CD4-positive, alpha-beta T cell treated with Interleukin-17A for 1 hour (primary cell): ENCODE measurements around the gene LDLRAD4.

Experiments used
- DNase-seq: peaks from one replicate; pipeline ENCODE4 v3.0.0-alpha.2; 2020

Gene LDLRAD4

GRCh38 chr18:13289481-13290205, 71.1 kb downstream of the LDLRAD4 start:
- no peak for DNase-seq

GRCh38 chr18:13290856-13291271, 72.3 kb downstream of the LDLRAD4 start:
- no peak for DNase-seq

GRCh38 chr18:13291299-13291698, 72.7 kb downstream of the LDLRAD4 start:
- DNase-seq = no peak

- DNase-seq = no peak
Observed at GRCh38 chr18:13291745-13292447, 73.3 kb downstream of the LDLRAD4 start.

- DNase-seq = no peak
Observed at GRCh38 chr18:13292736-13293135, 74.2 kb downstream of the LDLRAD4 start.

- DNase-seq = no peak
Observed at GRCh38 chr18:13294309-13294708, 75.7 kb downstream of the LDLRAD4 start.

GRCh38 chr18:13295894-13296293, 77.3 kb downstream of the LDLRAD4 start:
- no peak for DNase-seq

GRCh38 chr18:13296867-13297574, 78.5 kb downstream of the LDLRAD4 start:
- no peak for DNase-seq

GRCh38 chr18:13298262-13298661, 79.7 kb downstream of the LDLRAD4 start:
- no peak for DNase-seq

- no peak for DNase-seq
Observed at GRCh38 chr18:13300029-13300428, 81.5 kb downstream of the LDLRAD4 start.

- DNase-seq = no peak
Observed at GRCh38 chr18:13300796-13301195, 82.2 kb downstream of the LDLRAD4 start.

GRCh38 chr18:13302040-13302439, 83.5 kb downstream of the LDLRAD4 start:
- no peak for DNase-seq

- no peak for DNase-seq
Observed at GRCh38 chr18:13302457-13303225, 84.1 kb downstream of the LDLRAD4 start.

GRCh38 chr18:13303756-13304364, 85.3 kb downstream of the LDLRAD4 start:
- DNase-seq = no peak

GRCh38 chr18:13305301-13305700, 86.7 kb downstream of the LDLRAD4 start:
- no peak for DNase-seq

- no peak for DNase-seq
Observed at GRCh38 chr18:13306583-13306982, 88.0 kb downstream of the LDLRAD4 start.

- no peak for DNase-seq
Observed at GRCh38 chr18:13308369-13308768, 89.8 kb downstream of the LDLRAD4 start.

- no peak for DNase-seq
Observed at GRCh38 chr18:13309031-13309747, 90.6 kb downstream of the LDLRAD4 start.

- DNase-seq = no peak
Observed at GRCh38 chr18:13309748-13310670, 91.4 kb downstream of the LDLRAD4 start.

- DNase-seq = no peak
Observed at GRCh38 chr18:13311193-13311592, 92.6 kb downstream of the LDLRAD4 start.

- no peak for DNase-seq
Observed at GRCh38 chr18:13312515-13312914, 94.0 kb downstream of the LDLRAD4 start.
